Measurements from ENCODE around the gene FYCO1. TPM values are rescaled to one million over a fixed set of nuclear protein-coding genes. Genes with fewer than 3 reads are reported as not detected.

Gene FYCO1
- total RNA-seq, 1 experiment from 2014 or later = 7.4 TPM

DNA sequence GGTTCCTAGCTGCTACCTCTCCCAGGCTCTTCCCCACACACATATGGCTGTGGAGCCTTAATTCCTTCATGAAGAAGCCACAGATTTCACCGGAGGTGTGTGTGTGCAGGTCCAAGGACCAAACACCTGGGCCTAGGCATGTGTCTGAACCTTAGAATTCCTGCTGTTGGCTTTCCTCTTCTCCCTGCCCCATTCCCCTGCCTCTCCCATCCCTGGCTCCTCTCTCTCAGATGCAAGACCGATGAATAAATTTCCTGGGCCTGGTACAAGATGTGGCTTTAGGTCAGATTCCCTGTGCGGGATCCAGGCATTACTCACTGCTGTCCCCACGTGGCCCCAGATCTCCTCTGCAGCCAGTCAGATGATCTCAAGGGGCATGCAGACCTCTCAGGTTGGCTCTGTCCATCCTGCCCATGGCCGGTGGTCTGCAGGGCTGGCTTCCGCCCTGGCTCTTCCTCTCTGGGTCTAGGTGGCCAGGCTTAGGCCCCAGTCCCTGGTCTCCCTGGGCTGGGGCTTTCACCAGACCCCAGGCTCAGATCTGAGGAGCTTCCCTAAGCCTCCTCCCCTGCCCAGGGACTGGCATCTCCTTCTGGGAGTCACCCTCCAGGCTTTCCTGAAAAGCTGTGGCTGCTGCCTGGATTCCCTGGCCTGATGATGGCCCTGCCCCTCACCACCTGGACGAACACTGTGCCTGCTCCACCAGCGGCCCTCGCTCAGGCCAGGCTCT lies 88.8 kb downstream of the FYCO1 start:
- DNase-seq = peak; percentile 56
- no peaks in the 10 kb centered on the region for H3K79me2 ChIP-seq (ENCODE audit: low read length)
- no peaks in the 10 kb centered on the region for H3K9me3 ChIP-seq (ENCODE audit: low read length)
- no peak overlapping the region for H3K9ac ChIP-seq (ENCODE audit: low read length)
- H3K4me1 ChIP-seq (ENCODE audit: low read length) = no peaks in the 10 kb centered on the region
- no peak overlapping the region for H2AFZ ChIP-seq (ENCODE audit: low read length)
- H4K20me1 ChIP-seq (ENCODE audit: insufficient read depth, low read depth, low read length) = no peaks in the 10 kb centered on the region
- no peak overlapping the region for H3K27ac ChIP-seq (ENCODE audit: low read length)
- H3K9me2 ChIP-seq (replicated peaks; ENCODE audit: insufficient read depth, low read length) = no peaks in the 10 kb centered on the region
- no peak overlapping the region for H3K4me3 ChIP-seq (ENCODE audit: low read length)
- H3K27me3 ChIP-seq (ENCODE audit: low read length) = no peaks in the 10 kb centered on the region
- H3K36me3 ChIP-seq (ENCODE audit: insufficient read depth, low read length) = no peaks in the 10 kb centered on the region
- H3K4me2 ChIP-seq (ENCODE audit: low read depth, low read length, poor library complexity, severe bottlenecking) = no peak overlapping the region

DNA sequence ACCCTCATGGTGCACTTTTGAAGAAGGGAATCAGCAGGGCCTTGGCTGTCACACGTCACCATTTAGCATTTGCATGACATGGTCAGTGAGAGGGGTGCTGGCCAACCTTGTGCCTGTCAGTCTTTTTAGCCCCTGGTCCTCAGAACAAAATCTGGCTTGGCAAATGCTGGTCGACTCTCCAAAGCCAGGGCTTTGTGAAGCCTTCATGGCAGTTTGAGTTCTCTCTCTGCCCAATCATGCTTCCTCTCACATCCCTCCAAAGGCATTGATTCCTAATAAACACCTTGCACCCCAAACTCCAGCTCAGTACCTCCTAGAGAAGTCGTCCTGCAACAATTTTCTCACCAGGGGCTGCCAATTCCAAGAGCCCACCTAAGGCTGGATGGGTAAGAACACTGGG lies 89.9 kb downstream of the FYCO1 start:
- Histone ChIP-seq H2AFZ (ENCODE audit: low read length) (no peak overlapping the region), H3K4me3 (ENCODE audit: low read length) (no peak overlapping the region), H3K36me3 (ENCODE audit: insufficient read depth, low read length) (no peaks in the 10 kb centered on the region), H3K9ac (ENCODE audit: low read length) (no peak overlapping the region), H3K4me1 (ENCODE audit: low read length) (no peaks in the 10 kb centered on the region), H4K20me1 (ENCODE audit: insufficient read depth, low read depth, low read length) (no peaks in the 10 kb centered on the region), H3K27me3 (ENCODE audit: low read length) (no peaks in the 10 kb centered on the region), H3K9me2 (replicated peaks; ENCODE audit: insufficient read depth, low read length) (no peaks in the 10 kb centered on the region), H3K27ac (ENCODE audit: low read length) (no peak overlapping the region), H3K79me2 (ENCODE audit: low read length) (no peaks in the 10 kb centered on the region), H3K9me3 (ENCODE audit: low read length) (no peaks in the 10 kb centered on the region), H3K4me2 (ENCODE audit: low read depth, low read length, poor library complexity, severe bottlenecking) (no peak overlapping the region)
- DNase-seq = no peak

DNA sequence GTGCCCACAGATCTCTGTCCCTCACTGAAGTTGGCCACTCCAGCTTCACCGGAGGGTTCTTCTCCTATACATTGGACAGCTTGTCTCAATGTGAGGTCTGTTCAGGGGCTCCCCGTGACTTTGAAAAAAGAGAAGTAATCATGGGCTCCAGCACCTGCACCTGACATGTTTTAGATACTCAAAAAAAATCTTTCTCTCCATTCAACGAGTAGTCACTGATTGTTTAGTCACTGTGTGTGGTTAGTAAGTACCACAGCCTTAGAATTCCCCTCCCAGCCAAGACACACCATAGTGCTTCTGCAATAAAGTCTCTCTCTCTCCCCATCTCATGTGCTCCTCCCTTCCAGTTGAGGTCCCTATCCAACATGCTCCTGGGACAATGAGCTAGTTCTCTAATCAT lies 90.7 kb downstream of the FYCO1 start:
- no peaks in the 10 kb centered on the region for H3K79me2 ChIP-seq (ENCODE audit: low read length)
- no peaks in the 10 kb centered on the region for H3K36me3 ChIP-seq (ENCODE audit: insufficient read depth, low read length)
- H2AFZ ChIP-seq (ENCODE audit: low read length) = no peak overlapping the region
- no peak overlapping the region for H3K4me3 ChIP-seq (ENCODE audit: low read length)
- H3K27ac ChIP-seq (ENCODE audit: low read length) = no peak overlapping the region
- no peaks in the 10 kb centered on the region for H3K4me1 ChIP-seq (ENCODE audit: low read length)
- H3K9me3 ChIP-seq (ENCODE audit: low read length) = no peaks in the 10 kb centered on the region
- DNase-seq = no peak
- no peaks in the 10 kb centered on the region for H4K20me1 ChIP-seq (ENCODE audit: insufficient read depth, low read depth, low read length)
- no peaks in the 10 kb centered on the region for H3K9me2 ChIP-seq (replicated peaks; ENCODE audit: insufficient read depth, low read length)
- H3K9ac ChIP-seq (ENCODE audit: low read length) = no peak overlapping the region
- H3K27me3 ChIP-seq (ENCODE audit: low read length) = no peaks in the 10 kb centered on the region
- H3K4me2 ChIP-seq (ENCODE audit: low read depth, low read length, poor library complexity, severe bottlenecking) = no peak overlapping the region

DNA sequence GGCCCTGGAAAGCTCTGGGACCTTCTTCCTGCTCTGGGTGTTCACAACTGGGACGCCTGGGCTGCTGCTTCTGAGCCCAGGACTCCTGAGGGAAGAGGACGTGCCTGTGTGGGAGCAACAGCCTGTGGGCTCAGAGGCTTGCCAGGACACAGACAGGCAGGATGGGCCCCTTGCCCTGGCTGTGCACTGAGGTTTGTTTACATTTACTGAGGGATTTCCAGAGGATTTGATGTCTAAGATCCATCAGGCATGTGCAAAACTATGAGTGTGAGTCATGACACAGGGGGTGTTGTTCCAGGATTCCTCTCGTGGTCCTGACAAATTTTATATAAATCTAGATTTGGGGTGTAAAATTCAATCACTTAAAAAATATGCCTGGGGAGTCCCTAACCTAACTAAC lies 98.7 kb downstream of the FYCO1 start:
- Histone ChIP-seq H3K9me2 (replicated peaks; ENCODE audit: insufficient read depth, low read length) (no peaks in the 10 kb centered on the region), H3K9ac (ENCODE audit: low read length) (no peak overlapping the region), H3K27ac (ENCODE audit: low read length) (no peak overlapping the region), H2AFZ (ENCODE audit: low read length) (no peak overlapping the region), H3K27me3 (ENCODE audit: low read length) (no peaks in the 10 kb centered on the region), H3K79me2 (ENCODE audit: low read length) (no peaks in the 10 kb centered on the region), H3K4me2 (ENCODE audit: low read depth, low read length, poor library complexity, severe bottlenecking) (no peak overlapping the region), H3K9me3 (ENCODE audit: low read length) (no peaks in the 10 kb centered on the region), H4K20me1 (ENCODE audit: insufficient read depth, low read depth, low read length) (no peaks in the 10 kb centered on the region), H3K4me1 (ENCODE audit: low read length) (no peaks in the 10 kb centered on the region), H3K4me3 (ENCODE audit: low read length) (no peak overlapping the region), H3K36me3 (ENCODE audit: insufficient read depth, low read length) (no peaks in the 10 kb centered on the region)
- no peak for DNase-seq

DNA sequence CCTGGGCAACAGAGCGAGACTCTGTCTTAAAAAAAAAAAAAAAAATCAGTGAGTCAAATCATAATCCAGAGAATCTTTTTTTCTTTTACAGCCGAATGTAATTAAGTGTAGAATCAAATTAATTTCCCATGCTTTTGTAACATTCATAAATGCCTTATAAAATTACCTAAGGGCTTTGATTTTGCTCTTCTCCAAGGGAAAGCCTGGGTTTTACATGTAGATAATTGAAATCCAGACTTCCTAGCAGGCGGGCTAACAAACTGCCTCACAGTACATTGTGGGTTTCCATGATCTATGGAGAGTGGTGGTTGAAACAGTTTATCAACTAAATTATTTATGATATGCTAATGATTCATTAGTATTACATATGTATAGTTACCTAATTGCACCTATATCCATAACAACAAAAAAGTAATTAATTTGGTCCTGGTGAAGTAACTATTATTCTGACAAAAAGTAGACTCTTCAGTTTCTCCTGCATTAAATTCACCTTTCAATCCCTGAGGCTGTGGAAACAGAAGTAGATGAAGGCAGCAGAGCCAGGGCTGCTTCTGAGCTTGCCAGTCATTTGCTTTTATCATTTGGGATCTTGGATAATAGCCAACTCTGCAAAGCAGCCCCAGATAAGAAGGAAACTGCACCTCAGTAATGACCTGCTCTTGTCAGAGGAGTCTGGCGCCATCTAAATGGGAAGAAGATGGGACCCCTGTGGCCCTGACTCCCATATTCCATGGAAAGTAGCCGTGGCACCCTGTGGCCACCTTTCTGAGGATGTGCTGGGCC lies 99.7 kb downstream of the FYCO1 start:
- Histone ChIP-seq H4K20me1 (ENCODE audit: insufficient read depth, low read depth, low read length) (no peaks in the 10 kb centered on the region), H3K9me2 (replicated peaks; ENCODE audit: insufficient read depth, low read length) (no peaks in the 10 kb centered on the region), H3K9me3 (ENCODE audit: low read length) (no peaks in the 10 kb centered on the region), H3K4me3 (ENCODE audit: low read length) (no peak overlapping the region), H3K9ac (ENCODE audit: low read length) (no peak overlapping the region), H3K4me2 (ENCODE audit: low read depth, low read length, poor library complexity, severe bottlenecking) (no peak overlapping the region), H3K79me2 (ENCODE audit: low read length) (no peaks in the 10 kb centered on the region), H3K4me1 (ENCODE audit: low read length) (no peaks in the 10 kb centered on the region), H2AFZ (ENCODE audit: low read length) (no peak overlapping the region), H3K27me3 (ENCODE audit: low read length) (no peaks in the 10 kb centered on the region), H3K27ac (ENCODE audit: low read length) (no peak overlapping the region), H3K36me3 (ENCODE audit: insufficient read depth, low read length) (no peaks in the 10 kb centered on the region)
- DNase-seq = no peak

DNA sequence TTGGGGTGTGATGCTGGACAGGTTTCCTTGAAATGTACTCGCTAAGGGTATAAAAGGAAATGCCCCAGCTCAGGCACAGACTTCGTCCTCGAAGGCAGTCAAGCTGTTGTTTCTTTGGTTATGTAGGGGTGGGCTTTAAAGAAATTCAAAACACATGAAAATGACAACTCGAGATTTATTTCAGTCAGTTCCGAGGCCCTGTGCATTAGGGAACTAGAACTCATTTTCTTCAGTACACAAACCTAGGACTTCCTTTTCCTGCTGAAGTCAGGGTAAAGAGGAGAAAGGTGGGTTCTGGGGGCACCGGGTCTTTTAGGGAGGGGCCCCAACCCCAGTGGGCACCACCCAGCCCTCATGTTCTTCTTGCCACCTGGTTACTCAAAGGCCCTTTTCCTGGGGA lies 101.6 kb downstream of the FYCO1 start:
- H3K79me2 ChIP-seq (ENCODE audit: low read length) = no peaks in the 10 kb centered on the region
- no peaks in the 10 kb centered on the region for H3K36me3 ChIP-seq (ENCODE audit: insufficient read depth, low read length)
- H3K4me1 ChIP-seq (ENCODE audit: low read length) = no peaks in the 10 kb centered on the region
- H3K9ac ChIP-seq (ENCODE audit: low read length) = no peak overlapping the region
- H3K9me2 ChIP-seq (replicated peaks; ENCODE audit: insufficient read depth, low read length) = no peaks in the 10 kb centered on the region
- no peaks in the 10 kb centered on the region for H4K20me1 ChIP-seq (ENCODE audit: insufficient read depth, low read depth, low read length)
- no peak overlapping the region for H3K4me2 ChIP-seq (ENCODE audit: low read depth, low read length, poor library complexity, severe bottlenecking)
- no peaks in the 10 kb centered on the region for H3K9me3 ChIP-seq (ENCODE audit: low read length)
- H3K4me3 ChIP-seq (ENCODE audit: low read length) = no peak overlapping the region
- no peak overlapping the region for H2AFZ ChIP-seq (ENCODE audit: low read length)
- H3K27me3 ChIP-seq (ENCODE audit: low read length) = no peaks in the 10 kb centered on the region
- no peak overlapping the region for H3K27ac ChIP-seq (ENCODE audit: low read length)
- DNase-seq = no peak

DNA sequence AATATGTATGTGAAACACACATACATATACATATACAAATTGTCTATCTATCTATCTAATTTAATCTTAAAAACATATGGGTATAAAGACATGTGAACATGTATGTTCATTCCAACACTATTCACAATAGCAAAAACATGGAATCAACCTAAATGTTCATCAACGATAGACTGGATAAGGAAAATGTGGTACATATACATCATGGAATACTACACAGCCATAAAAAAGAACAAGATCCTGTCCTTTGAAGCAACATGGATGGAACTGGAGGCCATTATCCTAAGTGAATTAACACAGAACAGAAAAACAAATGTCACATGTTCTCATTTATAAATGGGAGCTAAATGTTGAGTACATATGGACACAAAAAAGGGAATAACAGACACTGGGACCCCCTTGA lies 103.5 kb downstream of the FYCO1 start:
- no peak overlapping the region for H3K9ac ChIP-seq (ENCODE audit: low read length)
- no peaks in the 10 kb centered on the region for H3K4me1 ChIP-seq (ENCODE audit: low read length)
- H3K36me3 ChIP-seq (ENCODE audit: insufficient read depth, low read length) = no peaks in the 10 kb centered on the region
- H3K4me3 ChIP-seq (ENCODE audit: low read length) = no peak overlapping the region
- H4K20me1 ChIP-seq (ENCODE audit: insufficient read depth, low read depth, low read length) = no peaks in the 10 kb centered on the region
- H2AFZ ChIP-seq (ENCODE audit: low read length) = no peak overlapping the region
- H3K27ac ChIP-seq (ENCODE audit: low read length) = no peak overlapping the region
- no peaks in the 10 kb centered on the region for H3K27me3 ChIP-seq (ENCODE audit: low read length)
- H3K9me2 ChIP-seq (replicated peaks; ENCODE audit: insufficient read depth, low read length) = no peaks in the 10 kb centered on the region
- H3K4me2 ChIP-seq (ENCODE audit: low read depth, low read length, poor library complexity, severe bottlenecking) = no peak overlapping the region
- DNase-seq = no peak
- H3K9me3 ChIP-seq (ENCODE audit: low read length) = no peaks in the 10 kb centered on the region
- H3K79me2 ChIP-seq (ENCODE audit: low read length) = no peaks in the 10 kb centered on the region

DNA sequence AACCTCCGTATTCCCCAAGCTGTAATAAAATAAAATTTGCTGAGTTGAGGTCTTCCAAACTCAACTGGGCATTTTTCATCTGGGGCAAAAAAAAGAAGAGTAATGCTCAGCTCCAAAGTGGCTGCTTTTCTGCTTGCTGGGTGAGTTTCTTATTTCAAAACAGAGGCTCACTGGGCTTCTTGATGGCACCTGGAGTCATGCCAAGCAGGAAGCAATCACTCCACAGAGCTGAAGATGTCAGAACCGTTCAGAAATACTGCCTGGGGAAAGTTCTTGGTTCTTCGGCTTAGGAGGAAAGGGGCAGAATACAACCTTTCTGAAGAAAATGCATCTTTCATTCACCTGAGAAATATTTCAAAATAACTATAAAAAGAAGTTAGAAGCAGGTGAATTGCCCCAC lies 105.2 kb downstream of the FYCO1 start:
- Histone ChIP-seq H3K27me3 (ENCODE audit: low read length) (no peaks in the 10 kb centered on the region), H3K4me3 (ENCODE audit: low read length) (no peak overlapping the region), H3K9me2 (replicated peaks; ENCODE audit: insufficient read depth, low read length) (no peaks in the 10 kb centered on the region), H3K4me2 (ENCODE audit: low read depth, low read length, poor library complexity, severe bottlenecking) (no peak overlapping the region), H4K20me1 (ENCODE audit: insufficient read depth, low read depth, low read length) (no peaks in the 10 kb centered on the region), H3K27ac (ENCODE audit: low read length) (no peak overlapping the region), H3K4me1 (ENCODE audit: low read length) (no peaks in the 10 kb centered on the region), H3K9ac (ENCODE audit: low read length) (no peak overlapping the region), H3K36me3 (ENCODE audit: insufficient read depth, low read length) (no peaks in the 10 kb centered on the region), H3K79me2 (ENCODE audit: low read length) (no peaks in the 10 kb centered on the region), H3K9me3 (ENCODE audit: low read length) (no peaks in the 10 kb centered on the region), H2AFZ (ENCODE audit: low read length) (no peak overlapping the region)
- DNase-seq = peak; percentile 44
